GM18519 (cell line): ENCODE measurements around the gene CBFB.
"Not testable (repeated sequence)": the region's sequence is repeated elsewhere in the genome, so short reads cannot be mapped to it uniquely, and the experiment has no call there.

Experiments used
- ATAC-seq: cut with Tn5 transposase; IDR thresholded peaks from one replicate; pipeline ENCODE4 v1.9.1; 2021; ENCODE audit warnings: mild to moderate bottlenecking, moderate library complexity; ENCODE audit not compliant: unreplicated experiment, low FRiP score

The CBFB gene

DNA sequence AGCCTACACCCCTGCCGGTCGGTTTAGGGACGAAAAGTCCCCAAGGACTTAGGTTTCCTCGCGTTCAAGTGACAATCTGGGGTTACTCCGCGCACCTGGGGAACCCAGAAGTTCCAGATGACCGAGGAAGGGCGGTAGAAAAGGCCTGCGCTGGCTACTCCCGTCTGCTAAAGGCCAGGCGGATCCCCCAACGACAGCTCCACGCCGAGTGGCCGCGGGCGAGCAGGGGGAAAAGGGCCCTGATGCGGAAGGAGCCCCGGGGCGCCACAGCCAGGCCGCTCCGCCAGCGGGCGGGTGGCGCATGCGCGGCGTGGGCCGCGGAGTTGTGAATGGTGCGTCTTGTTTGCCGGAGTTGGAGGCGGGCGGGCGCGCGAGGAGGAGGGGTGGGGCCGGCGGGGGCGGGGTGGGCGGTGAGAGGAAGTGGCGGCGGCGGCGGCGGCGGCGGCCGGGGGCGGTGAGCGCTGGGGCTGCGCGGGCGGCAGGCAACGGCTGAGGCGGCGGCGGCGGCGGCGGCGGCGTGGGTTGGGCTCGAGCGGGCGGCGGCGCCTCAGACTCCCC, at the start of gene CBFB:
CBFB (plus strand) TSS at position 454 of the 558 bp plus-strand sequence. CDS start 259 bp downstream, outside the sequence.
- ATAC-seq = peak; percentile 33

DNA sequence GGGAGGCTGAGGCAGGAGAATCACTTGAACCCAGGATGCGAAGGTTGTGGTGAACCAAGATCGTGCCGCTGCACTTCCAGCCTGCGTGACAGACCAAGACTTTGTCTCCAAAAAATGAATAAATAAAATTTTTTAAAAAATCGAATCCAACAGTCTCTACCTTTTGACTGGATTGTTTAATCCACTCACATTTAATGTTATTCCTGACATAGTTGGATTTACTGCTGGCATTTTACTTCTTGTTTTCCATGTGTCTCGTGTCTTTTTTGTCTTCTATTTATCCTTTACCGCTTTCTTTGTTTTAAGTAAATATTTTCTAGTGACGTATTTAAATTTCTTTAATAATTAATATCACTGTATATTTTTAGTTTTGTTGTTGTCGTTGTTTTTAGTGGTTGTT, 45.9 kb upstream of the CBFB start:
- ATAC-seq = no peak

DNA sequence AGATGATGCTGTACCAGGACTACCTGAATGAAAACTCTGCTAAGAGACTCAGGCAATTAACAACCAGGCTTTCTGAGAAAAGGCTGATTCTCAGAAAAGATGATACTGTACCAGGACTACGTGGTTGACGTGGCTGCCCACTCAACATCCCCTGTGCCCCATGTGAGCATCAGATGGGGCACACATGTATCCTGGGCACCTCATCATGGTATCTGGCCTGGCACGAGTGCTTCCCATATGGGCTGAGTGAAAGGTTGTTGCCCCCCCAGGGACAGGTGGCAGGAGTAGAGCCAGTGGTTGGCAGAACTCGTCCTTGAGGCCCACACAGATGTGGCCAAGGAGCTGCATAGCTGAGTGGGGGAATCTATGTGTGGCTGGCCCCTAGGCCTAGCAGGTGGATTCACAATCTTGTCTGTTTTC, 44.0 kb upstream of the CBFB start:
- ATAC-seq = no peak

DNA sequence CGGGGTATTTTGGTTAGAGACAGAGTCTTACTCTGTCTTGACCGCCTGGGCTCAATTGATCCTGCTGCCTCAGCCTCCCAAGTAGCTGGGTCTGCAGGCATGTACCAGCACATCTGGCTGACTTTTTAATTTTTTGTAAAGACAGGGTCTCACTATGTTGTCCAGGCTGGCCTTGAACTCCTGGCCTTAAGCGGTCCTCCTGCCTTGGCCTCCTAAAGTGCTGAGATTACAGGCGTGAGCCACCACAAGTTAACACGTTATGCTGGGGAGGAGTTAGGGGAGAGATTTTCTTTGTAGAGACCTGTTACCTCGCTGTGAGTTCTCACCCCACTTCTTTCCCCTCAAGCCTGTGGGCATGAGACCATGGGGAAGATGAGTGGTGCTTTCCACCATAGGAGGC, 42.4 kb upstream of the CBFB start:
- no peak for ATAC-seq

DNA sequence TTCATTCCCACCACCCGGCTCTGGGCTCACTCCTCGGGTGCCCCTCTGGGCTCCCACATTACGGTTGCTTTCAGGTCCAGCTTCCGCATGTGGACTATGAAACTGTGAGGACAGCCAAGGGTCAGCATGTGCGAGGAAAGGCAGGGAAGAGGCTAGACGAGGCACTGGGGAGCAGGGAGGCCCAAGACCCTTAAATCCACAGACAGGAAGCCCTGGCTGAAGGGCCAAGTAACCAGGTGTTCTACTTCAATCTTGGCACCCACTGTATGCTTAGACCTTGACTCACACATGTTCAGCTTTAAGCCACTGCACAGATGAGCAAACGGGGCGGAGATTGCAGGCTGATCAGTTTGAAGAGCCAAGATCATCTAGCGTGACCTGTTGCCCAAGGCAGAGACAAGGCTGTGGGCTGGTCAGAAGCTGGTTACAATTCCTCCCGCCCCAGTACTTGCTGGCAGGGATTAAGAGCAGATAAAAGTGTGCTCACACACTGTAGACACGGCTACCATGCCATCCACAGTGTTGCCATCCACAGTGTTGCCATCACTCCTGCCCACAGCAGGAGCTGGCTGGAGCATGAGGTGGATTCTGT, 40.7 kb upstream of the CBFB start, which contains the start of gene CES4A:
CES4A (plus strand) TSS at position 393 of the 592 bp plus-strand sequence; CDS start at position 577, 184 bp downstream.
- no peak for ATAC-seq

DNA sequence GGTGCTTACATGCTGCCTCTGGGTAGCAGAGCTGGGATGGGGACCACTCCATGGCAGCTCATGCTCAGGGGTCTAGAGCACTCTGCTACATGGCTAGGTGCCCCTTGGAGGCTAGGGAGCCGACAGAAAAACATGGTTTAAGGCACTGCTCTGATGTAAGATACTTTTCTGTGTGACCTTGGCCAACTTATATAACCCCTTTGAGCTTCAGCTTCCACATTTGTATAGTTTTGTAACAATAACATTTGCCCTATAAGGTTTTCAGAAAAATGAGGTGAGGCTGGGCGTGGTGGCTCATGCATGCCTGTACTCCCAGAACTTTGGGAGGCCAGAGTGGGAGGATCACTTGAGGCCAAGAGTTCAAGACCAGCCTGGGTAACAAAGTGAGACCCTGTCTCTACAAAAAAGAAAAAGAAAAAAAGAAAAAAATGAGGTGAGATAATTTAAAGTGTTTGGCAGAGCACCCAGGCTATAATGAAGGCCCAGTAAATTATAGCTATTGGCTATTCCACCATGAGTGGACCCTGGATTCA, 37.3 kb upstream of the CBFB start:
- ATAC-seq = no peak

DNA sequence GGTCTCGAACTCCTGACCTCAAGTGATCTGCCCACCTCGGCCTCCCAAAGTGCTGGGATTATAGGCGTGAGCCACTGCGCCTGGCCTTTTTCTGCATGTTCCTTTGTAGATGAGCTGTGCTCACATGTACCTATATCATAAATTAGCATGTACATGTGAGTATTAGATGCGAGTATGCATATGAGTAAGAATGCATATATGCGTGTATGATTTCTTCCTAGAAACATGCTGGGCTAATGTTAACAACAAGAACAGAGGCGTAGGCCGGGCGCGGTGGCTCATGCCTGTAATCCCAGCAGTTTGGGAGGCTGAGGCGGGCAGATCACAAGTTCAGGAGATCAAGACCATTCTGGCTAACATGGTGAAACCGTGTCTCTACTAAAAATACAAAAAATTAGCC, 35.4 kb upstream of the CBFB start:
- not testable (repeated sequence) for ATAC-seq

DNA sequence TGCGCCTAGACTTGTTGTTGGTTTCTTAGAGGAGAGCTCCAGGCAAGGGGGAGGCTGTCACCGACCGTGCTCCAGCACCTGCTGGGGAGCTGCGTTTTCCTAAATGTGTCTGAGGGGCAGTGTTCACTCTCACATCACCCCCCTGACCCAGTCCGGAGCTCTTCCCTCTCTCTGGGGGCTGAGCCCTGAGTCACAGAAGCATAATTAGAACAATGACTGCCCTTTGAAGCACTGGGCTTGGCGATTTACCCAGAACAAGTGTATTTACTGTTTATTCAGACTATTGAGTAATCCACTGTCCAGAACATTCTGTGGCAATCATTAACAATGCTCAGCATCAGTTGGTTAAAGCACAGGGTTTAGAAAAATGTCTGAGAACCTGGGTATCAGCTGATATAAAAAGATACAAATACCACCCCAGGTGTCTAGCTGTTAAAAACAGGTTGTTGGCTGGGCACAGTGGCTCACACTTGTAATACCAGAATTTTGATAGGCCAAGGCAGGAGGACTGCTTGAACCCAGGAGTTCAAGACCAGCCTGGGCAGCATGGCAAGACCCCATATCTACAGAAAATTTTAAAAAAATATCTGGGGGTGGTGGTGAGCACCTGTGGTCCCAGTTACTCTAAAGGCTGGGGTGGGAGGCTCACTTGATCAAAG, 32.5 kb upstream of the CBFB start:
- ATAC-seq = no peak

DNA sequence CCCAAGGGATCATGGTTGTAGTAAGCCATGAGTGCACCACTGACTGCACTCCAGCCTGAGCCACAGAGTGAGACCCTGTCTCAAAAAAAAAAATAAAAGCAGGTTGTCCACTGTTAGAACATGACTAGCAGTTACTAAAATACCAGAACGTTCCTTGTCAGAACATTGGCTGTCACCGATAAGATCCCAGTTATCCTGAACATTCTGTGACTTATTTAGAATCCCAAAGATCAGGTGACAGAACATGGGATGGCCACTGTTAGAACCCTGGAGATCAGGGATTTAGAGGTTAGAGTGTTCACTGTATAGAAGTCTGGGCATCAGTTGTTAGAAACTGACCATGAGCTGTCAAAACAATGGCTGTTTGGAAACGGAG, 32.0 kb upstream of the CBFB start:
- ATAC-seq = no peak

DNA sequence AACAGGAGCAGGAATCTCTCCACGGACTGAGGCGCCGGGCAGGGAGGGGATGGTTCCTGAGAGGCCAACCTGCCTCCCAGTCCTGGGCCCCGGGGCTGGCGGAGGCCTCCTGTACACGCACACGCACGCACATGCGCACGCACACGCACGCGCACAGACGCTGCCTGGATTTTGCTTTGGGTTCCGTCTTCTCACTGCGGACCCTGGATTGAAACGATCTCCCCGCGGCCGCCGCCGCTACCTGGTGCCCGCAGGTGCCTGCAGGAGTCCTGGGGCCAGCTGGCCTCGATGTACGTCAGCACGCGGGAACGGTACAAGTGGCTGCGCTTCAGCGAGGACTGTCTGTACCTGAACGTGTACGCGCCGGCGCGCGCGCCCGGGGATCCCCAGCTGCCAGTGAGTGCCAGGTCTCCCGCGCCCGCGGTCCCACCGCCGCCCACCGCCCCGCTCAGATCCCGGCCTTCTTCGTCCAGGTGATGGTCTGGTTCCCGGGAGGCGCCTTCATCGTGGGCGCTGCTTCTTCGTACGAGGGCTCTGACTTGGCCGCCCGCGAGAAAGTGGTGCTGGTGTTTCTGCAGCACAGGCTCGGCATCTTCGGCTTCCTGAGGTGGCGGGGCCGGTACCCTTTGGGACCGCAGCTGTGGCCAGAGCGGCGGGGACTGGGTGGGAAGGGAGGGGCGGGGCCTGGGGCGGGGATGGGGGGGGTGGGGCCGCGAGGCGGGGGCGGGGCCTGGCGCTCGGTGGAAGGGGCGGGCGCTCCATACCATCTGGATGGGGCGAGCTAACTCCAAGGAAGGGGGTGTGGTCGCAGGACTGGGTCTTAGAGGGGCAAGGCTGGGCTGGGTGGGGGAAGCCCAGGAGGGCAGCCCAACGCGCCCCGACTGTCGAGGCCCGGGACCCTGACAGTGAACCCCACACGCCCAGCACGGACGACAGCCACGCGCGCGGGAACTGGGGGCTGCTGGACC, 28.3 kb upstream of the CBFB start:
- no peak for ATAC-seq

DNA sequence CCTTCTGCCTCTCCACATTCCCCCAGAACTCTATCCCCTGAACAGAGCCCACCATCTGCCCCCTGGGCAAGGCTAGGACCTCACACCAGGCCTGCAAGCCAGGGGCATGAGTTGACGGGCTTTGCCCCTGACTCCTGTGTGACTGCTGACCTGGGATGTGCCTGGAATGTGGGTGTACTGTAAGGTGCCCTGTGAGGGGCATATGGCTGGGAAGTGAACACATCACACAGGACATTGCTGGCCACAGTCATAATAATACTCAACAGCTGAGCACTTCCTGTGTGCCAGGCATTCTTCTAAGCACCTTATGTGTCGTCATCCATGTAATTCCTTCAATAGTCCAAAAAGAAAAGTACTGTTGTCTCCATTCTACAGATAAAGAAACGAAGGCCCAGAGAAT, 27.2 kb upstream of the CBFB start:
- no peak for ATAC-seq

DNA sequence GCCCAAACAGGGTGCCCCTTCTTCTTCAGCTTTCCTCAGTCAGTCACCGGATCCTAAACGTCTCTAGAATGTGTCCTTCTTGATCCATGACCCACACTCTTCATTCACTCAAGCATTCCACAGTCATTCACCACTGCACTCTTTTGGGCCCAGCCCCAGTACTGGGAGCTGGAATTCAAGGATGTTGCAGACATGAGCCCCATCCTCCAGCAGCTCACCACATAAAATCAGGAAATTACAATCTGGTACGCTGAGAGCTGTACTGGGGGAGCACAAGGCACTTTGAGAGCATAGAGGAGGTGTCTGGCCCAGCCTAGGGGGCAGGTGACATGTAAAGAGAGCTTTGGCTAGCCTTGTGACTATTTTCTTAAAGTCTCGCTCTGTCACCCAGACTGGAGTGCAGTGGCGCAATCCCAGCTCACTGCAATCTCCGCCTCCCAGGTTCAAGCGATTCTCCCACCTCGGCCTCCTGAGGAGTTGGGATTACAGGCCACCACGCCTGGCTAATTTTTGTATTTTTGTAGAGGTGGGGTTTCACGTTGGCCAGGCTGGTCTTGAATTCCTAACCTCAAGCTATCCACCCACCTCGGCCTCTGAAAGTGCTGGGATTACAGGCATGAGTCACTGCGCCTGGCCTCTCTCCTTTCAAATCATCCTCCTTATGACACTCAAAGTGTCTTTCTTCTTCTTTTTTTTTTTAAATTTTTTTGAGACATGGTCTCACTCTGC, 21.9 kb upstream of the CBFB start:
- ATAC-seq = no peak

DNA sequence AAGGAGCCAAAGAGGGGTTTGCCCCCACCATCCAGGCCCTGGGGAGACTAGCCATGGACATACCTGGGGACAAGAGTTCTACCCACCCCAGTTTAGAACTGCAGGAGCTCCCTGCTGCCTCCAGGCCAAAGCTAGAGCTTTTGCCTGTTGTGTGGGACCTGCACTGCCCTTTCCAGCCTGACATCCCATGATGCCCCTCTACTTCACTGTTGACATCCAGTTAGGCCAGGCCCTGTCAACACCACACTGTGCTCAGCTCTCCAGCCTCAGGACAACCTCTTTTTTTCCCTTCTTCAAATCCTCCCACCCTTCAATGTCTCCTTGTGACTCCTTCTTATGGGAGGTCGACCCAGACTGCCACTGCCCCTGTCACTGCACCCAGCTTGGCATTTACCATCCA, 19.8 kb upstream of the CBFB start:
- ATAC-seq = no peak

DNA sequence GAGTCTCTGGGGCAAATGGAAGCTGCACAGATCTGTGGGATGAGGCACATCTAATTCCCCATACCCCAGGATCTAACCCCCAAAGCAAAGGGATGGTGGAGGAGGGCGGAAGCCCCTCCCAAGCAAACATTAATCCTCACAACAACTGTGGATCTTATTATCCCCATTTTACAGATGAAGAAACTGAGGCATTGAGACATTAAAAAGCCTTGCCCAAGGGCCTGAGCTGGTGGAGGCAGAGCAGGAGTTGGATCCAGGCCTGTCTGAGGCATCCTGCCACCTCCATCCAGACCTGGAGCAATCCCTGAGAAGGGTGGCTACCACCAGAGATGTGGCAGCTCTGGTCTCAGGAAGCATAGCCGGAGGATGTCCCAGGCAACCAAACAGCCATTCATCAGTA, 17.7 kb upstream of the CBFB start:
- ATAC-seq = no peak

DNA sequence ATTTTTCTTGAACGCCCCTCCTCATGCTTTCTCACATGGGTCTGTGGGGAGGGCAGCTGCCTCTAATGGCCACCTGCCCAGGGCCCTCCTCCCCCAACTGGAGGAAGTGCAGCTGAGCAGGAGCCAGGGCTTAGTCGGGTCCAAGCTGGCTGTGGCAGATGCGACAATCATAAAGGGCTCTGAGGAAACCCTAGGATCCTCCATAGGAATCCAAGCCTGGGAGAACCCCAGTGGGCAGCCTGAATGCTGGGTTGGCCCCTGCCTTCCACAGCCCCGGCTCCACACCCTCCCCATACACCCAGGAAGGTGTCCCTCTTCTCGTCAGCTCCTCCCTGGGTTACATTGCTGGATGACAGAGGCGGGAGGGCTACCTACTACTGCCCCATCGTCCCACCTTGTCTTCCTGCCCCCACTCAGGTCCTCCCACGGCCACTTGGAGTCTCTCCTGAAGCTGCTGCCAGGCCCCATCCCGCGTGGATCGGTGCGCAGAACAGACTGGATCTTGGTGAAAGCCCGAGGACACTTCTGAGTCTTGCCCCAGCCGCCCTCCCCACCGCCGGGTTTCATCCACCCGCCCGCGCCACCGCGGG, 15.6 kb upstream of the CBFB start:
- ATAC-seq = no peak

DNA sequence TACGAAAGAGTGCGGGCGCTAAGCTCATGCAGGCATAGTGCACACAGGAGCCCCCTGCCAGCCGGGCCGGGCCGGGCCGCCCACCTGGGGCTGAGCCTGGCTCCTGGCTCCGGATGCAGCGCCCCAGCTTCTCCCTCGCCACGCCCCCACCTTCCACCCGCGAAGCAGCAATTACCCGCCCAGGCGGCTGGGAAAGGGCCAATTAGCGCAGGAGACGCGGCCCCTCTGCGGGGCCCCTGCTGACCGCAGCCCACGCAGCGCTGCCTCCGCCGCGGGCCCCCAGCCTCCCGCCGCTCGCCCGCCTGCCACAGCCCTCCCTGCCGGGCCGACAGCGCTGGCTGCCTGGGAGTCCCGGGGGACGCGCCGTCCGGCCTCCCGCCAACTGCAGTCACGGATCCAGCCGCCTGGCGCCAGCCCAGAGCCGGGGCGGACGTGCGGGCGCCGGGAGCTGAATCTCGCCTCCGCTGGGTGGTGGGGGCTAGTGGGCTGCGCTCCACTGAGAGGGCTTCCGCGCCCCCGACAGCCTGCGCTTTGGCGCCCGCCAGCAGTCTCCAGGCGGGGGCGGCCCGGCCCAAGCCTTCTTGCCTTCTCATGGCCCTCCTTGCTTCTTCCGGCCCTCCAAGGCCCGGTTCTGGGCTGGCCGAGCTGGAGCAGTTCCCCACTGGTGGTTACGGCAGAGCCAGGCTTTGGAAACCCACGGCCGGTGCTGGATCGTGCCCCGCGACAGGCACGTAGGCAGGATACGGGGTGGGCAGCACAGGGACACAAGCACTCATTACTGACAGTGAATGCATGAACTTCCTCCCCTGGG, 14.9 kb upstream of the CBFB start:
- ATAC-seq = no peak

DNA sequence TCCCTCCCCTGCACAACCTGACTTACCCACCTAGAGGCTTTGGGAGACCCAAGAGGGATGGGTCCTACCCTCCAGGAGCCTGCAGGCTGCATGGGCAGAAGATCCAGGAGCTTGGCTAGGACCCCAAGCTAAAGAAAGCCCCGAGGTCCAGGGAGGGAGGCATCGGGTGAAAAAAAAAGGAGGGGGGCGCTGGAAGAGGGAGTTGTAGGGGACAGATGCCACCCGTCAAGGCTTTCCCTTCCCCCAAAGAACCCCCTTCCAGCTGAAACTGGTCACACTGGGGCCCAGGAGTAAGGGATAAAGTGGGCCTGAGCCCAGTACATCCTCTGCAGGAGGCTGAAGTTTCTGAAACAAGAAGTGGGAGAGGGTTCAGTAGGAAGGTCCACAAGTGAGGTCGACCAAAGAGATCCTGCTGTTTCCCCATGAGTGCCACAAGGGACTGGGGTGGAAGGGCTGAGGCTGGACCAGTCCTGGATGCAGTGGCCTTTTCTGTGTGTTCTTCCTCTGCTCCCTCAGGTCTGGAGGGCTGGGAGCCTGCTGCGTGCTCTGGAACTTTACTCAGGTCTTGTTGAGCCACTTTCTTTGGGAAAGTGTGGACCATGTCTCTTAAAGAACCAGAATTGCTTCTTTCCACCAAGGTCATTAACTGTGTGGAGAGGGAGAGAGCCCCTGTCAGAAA, 14.2 kb upstream of the CBFB start:
- ATAC-seq = no peak

DNA sequence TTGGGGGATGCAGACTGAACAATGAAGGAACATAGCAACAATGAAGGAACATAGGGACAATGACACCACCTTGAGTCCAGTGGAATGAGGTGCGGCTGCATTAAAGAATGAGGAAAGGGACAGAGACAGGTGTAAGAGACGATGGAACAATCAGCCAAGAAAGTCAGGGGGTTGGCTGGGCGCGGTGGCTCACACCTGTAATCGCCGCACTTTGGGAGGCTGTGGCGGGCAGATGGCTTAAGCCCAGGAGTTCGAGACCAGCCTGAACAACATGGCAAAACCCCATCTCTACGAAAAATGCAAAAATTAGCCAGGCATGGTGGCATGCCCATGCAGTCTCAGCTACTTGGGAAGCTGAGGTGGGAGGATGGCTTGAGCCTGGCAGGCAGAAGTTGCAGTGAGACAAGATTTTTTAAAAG, 13.6 kb upstream of the CBFB start:
- no peak for ATAC-seq
